H9 (cell line): Measurements from ENCODE around the gene ASTN2. TPM values are rescaled to one million over a fixed set of nuclear protein-coding genes. Genes with fewer than 3 reads are reported as not detected.

Experiments used
- DNase-seq: peaks from one replicate; pipeline ENCODE4 v3.0.0-alpha.2; 2017
- H2AFZ ChIP-seq: one replicate; pipeline ENCODE4 v1.6.1; 2013; ENCODE audit warnings: mild to moderate bottlenecking, low read length, control low read depth, moderate library complexity
- H2AK5ac ChIP-seq: 2 replicates; pipeline ENCODE4 v1.6.1; 2013; ENCODE audit warnings: low read length, control low read depth, mixed read lengths; ENCODE audit not compliant: insufficient read length
- H2BK120ac ChIP-seq: one replicate; pipeline ENCODE4 v1.6.1; 2013; ENCODE audit warnings: low read depth, mild to moderate bottlenecking, low read length, control low read depth, inconsistent platforms; ENCODE audit not compliant: poor library complexity, severe bottlenecking
- H2BK12ac ChIP-seq: 2 replicates; pipeline ENCODE4 v1.6.1; 2013; ENCODE audit warnings: low read length, control low read depth, mixed read lengths, low read depth; ENCODE audit not compliant: insufficient read length
- H2BK15ac ChIP-seq: 2 replicates; pipeline ENCODE4 v1.6.1; 2013; ENCODE audit warnings: low read depth, low read length, control low read depth
- H2BK20ac ChIP-seq: one replicate; pipeline ENCODE4 v1.6.1; 2013; ENCODE audit warnings: low read depth, mild to moderate bottlenecking, low read length, control low read depth, inconsistent platforms; ENCODE audit not compliant: poor library complexity, severe bottlenecking
- H2BK5ac ChIP-seq: 2 replicates; pipeline ENCODE4 v1.6.1; 2013; ENCODE audit warnings: low read length, control low read depth, mixed read lengths; ENCODE audit not compliant: insufficient read length
- H3K14ac ChIP-seq: 2 replicates; pipeline ENCODE4 v1.6.1; 2013; ENCODE audit warnings: low read length, control low read depth; ENCODE audit not compliant: insufficient read depth
- H3K18ac ChIP-seq: 2 replicates; pipeline ENCODE4 v1.6.1; 2013; ENCODE audit warnings: low read depth, mild to moderate bottlenecking, mixed read lengths, low read length, control low read depth; ENCODE audit not compliant: insufficient read length
- H3K23ac ChIP-seq: 2 replicates; pipeline ENCODE4 v1.6.1; 2013; ENCODE audit warnings: low read length, control low read depth, mixed read lengths, low read depth; ENCODE audit not compliant: insufficient read length
- H3K23me2 ChIP-seq: 2 replicates; pipeline ENCODE4 v1.6.1; 2013; ENCODE audit warnings: low read depth, mild to moderate bottlenecking, mixed read lengths, low read length, control low read depth; ENCODE audit not compliant: insufficient read length, poor library complexity, severe bottlenecking
- H3K27ac ChIP-seq: 2 replicates; pipeline ENCODE4 v1.5.1; 2013; ENCODE audit warnings: low read length, control low read depth, mixed read lengths, low read depth; ENCODE audit not compliant: insufficient read length
- H3K27me3 ChIP-seq: 2 replicates; pipeline ENCODE4 v1.6.1; 2013; ENCODE audit warnings: low read length, control low read depth, inconsistent platforms; ENCODE audit not compliant: insufficient read depth
- H3K4ac ChIP-seq: 2 replicates; pipeline ENCODE4 v1.6.1; 2013; ENCODE audit warnings: low read depth, mild to moderate bottlenecking, control low read depth, inconsistent platforms, low read length, moderate library complexity
- H3K4me1 ChIP-seq: 2 replicates; pipeline ENCODE4 v1.6.1; 2013; ENCODE audit warnings: low read length, control low read depth, inconsistent platforms; ENCODE audit not compliant: insufficient read depth
- H3K4me2 ChIP-seq: 2 replicates; pipeline ENCODE4 v1.6.1; 2013; ENCODE audit warnings: low read length, control low read depth, mixed read lengths; ENCODE audit not compliant: insufficient read length, insufficient read depth
- H3K56ac ChIP-seq: 2 replicates; pipeline ENCODE4 v1.6.1; 2013; ENCODE audit warnings: low read depth, mild to moderate bottlenecking, mixed read lengths, low read length, control low read depth; ENCODE audit not compliant: insufficient read length
- H3K79me1 ChIP-seq: 2 replicates; pipeline ENCODE4 v1.6.1; 2013; ENCODE audit warnings: low read depth, mild to moderate bottlenecking, moderate library complexity, low read length, control low read depth, inconsistent platforms; ENCODE audit not compliant: insufficient read depth, poor library complexity, severe bottlenecking
- H3K79me2 ChIP-seq: 2 replicates; pipeline ENCODE4 v1.6.1; 2013; ENCODE audit warnings: low read length, control low read depth, inconsistent platforms; ENCODE audit not compliant: insufficient read depth
- H3K9ac ChIP-seq: 2 replicates; pipeline ENCODE4 v1.6.1; 2013; ENCODE audit warnings: low read length, control low read depth, mixed read lengths; ENCODE audit not compliant: insufficient read length; ENCODE audit errors: extremely low read depth
- H3K9me3 ChIP-seq: one replicate; pipeline ENCODE4 v1.6.1; 2013; ENCODE audit warnings: low read depth, low read length, inconsistent platforms; ENCODE audit not compliant: control insufficient read depth
- H3T11ph ChIP-seq: one replicate; pipeline ENCODE4 v1.6.1; 2013; ENCODE audit warnings: mild to moderate bottlenecking, low read length, control low read depth, inconsistent platforms
- H4K20me1 ChIP-seq: one replicate; pipeline ENCODE4 v1.6.1; 2013; ENCODE audit not compliant: control insufficient read depth, insufficient read length, insufficient read depth
- H4K5ac ChIP-seq: 2 replicates; pipeline ENCODE4 v1.6.1; 2013; ENCODE audit warnings: low read depth, mild to moderate bottlenecking, mixed read lengths, low read length, control low read depth; ENCODE audit not compliant: insufficient read length
- H4K8ac ChIP-seq: replicated peaks from 2 replicates; pipeline ENCODE4 v1.6.1; 2013; ENCODE audit warnings: low read length, control low read depth, mixed read lengths, low read depth; ENCODE audit not compliant: insufficient read length
- H4K91ac ChIP-seq: 2 replicates; pipeline ENCODE4 v1.6.1; 2013; ENCODE audit warnings: low read depth, mild to moderate bottlenecking, moderate library complexity, mixed read lengths, low read length, control low read depth; ENCODE audit not compliant: insufficient read length
- H3K27ac Mint-ChIP-seq, 3 experiments: 2 replicates in 2 of 3; 3 replicates in 1 of 3; pipeline ENCODE4 v1.8.0; 2020 to 2021; ENCODE audit warnings: mixed read lengths in 3 of 3, mild to moderate bottlenecking in 1 of 3, moderate library complexity in 1 of 3
- H3K27me3 Mint-ChIP-seq: 2 replicates; pipeline ENCODE4 v1.8.0; 2021; ENCODE audit warnings: low read depth, mild to moderate bottlenecking, moderate library complexity, mixed read lengths
- H3K36me3 Mint-ChIP-seq, 3 experiments: 2 replicates in 2 of 3; 3 replicates in 1 of 3; pipeline ENCODE4 v1.8.0; 2020 to 2021; ENCODE audit warnings: low read depth in 3 of 3, mixed read lengths in 3 of 3; ENCODE audit not compliant: insufficient read depth in 1 of 3
- H3K4me1 Mint-ChIP-seq, 2 experiments: 2 replicates each; pipeline ENCODE4 v1.8.0; 2020; ENCODE audit warnings: mixed read lengths in 2 of 2
- H3K4me3 Mint-ChIP-seq, 2 experiments: 2 replicates in 1 of 2; 3 replicates in 1 of 2; pipeline ENCODE4 v1.8.0; 2020 to 2021; ENCODE audit warnings: mild to moderate bottlenecking in 2 of 2, mixed read lengths in 2 of 2, moderate library complexity in 1 of 2
- H3K9me3 Mint-ChIP-seq, 2 experiments: 2 replicates in 1 of 2; 3 replicates in 1 of 2; pipeline ENCODE4 v1.8.0; 2020; ENCODE audit warnings: mild to moderate bottlenecking in 2 of 2, mixed read lengths in 2 of 2, moderate library complexity in 1 of 2
- WGBS: extraction: QIAGEN DNeasy Blood & Tissue Kit; methylation state at CpG from one replicate; pipeline ENCODE4 v1.1.7; 2013; ENCODE audit warnings: missing lambda C conversion rate, low lambda C conversion rate, mixed read lengths; ENCODE audit not compliant: insufficient read length; ENCODE audit errors: extremely low coverage; 5-methylcytosine and 5-hydroxymethylcytosine counted together
- total RNA-seq: library from RNA; stranded (reverse); gene quantifications from 2 replicates; pipeline ENCODE4 v1.2.1, GENCODE V29; 2021
- TF ChIP-seq, protein P1 (sequence below): fragments of 200-600 bp; sonication (generic); conservative IDR thresholded peaks from 3 replicates; pipeline ENCODE4 v1.8.0; 2021; ENCODE audit warnings: antibody characterized with exemption, mild to moderate bottlenecking

ASTN2 gene
- total RNA-seq, 1 experiment from 2014 or later: 9.7 TPM

DNA sequence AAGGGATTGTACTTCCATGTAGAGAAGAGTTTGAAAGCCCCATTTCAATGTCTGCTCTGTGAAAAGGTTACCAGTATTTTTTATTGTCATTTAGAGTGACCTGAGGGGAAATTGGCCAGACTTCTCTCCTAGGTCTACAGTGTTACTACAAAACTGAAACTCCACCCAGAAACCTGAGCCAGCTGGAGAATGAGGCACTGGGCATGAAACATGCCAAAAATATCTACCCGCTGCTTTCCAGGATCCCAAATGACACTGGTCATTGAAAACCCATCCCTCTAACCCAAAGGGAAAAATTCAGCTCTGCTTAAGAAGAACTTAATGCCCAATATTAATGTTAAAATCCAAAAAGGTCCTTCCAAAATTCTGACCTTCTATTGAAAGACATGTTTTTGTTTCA lies 826.9 kb downstream of the ASTN2 start:
- WGBS: no CpG with 5 or more reads among the region's 1 CpG
- TF ChIP-seq, protein P1, sequence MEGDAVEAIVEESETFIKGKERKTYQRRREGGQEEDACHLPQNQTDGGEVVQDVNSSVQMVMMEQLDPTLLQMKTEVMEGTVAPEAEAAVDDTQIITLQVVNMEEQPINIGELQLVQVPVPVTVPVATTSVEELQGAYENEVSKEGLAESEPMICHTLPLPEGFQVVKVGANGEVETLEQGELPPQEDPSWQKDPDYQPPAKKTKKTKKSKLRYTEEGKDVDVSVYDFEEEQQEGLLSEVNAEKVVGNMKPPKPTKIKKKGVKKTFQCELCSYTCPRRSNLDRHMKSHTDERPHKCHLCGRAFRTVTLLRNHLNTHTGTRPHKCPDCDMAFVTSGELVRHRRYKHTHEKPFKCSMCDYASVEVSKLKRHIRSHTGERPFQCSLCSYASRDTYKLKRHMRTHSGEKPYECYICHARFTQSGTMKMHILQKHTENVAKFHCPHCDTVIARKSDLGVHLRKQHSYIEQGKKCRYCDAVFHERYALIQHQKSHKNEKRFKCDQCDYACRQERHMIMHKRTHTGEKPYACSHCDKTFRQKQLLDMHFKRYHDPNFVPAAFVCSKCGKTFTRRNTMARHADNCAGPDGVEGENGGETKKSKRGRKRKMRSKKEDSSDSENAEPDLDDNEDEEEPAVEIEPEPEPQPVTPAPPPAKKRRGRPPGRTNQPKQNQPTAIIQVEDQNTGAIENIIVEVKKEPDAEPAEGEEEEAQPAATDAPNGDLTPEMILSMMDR: no peak

More for the DNA sequence above, 826.9 kb downstream of the ASTN2 start:
- peaks cover 4% of the 10 kb centered on the region in 2 experiments; a peak in 3 of 4 replicates for H3K4me1 Mint-ChIP-seq
- Histone ChIP-seq H3K27me3 (no peaks in the 10 kb centered on the region), H3T11ph (no peak overlapping the region), H2BK5ac (no peak overlapping the region), H2AK5ac (no peak overlapping the region), H3K27ac (no peak overlapping the region), H3K14ac (no peak overlapping the region), H2BK12ac (no peak overlapping the region), H4K8ac (no peak overlapping the region), H3K9ac (no peak overlapping the region), H3K79me2 (no peaks in the 10 kb centered on the region), H2BK20ac (no peak overlapping the region), H3K4me1 (no peaks in the 10 kb centered on the region), H2BK120ac (no peak overlapping the region), H4K5ac (no peak overlapping the region), H3K9me3 (no peaks in the 10 kb centered on the region), H3K23me2 (no peaks in the 10 kb centered on the region), H3K4ac (no peak overlapping the region), H4K20me1 (no peaks in the 10 kb centered on the region), H3K56ac (no peak overlapping the region), H3K4me2 (no peak overlapping the region), H2AFZ (no peak overlapping the region), H3K23ac (no peak overlapping the region), H3K79me1 (no peaks in the 10 kb centered on the region), H4K91ac (no peak overlapping the region), H3K18ac (no peak overlapping the region), H2BK15ac (no peak overlapping the region)
- H3K36me3 Mint-ChIP-seq: peaks cover 1 to 12% (median 9%) of the 10 kb centered on the region in 3 experiments; a peak in 6 of 7 replicates
- no peak overlapping the region for H3K4me3 Mint-ChIP-seq
- no peak overlapping the region for H3K27ac Mint-ChIP-seq
- no peak for DNase-seq
- H3K27me3 Mint-ChIP-seq: no peaks in the 10 kb centered on the region
- H3K9me3 Mint-ChIP-seq: peaks cover 14% of the 10 kb centered on the region in 2 experiments; a peak in 4 of 5 replicates
